ENCODE measurements around the gene AK1.
"Not testable (repeated sequence)": the region's sequence is repeated elsewhere in the genome, so short reads cannot be mapped to it uniquely, and the experiment has no call there.

Gene AK1

GRCh38 chr9:127847833-127848755 lies 29.4 kb downstream of the AK1 start:
- no peak for DNase-seq

- DNase-seq = no peak
These were observed 30.3 kb downstream of the AK1 start for GRCh38 chr9:127847178-127847510.

- no peak for DNase-seq
These were observed 30.9 kb downstream of the AK1 start for GRCh38 chr9:127846443-127847177.

GRCh38 chr9:127845619-127846018 lies 31.9 kb downstream of the AK1 start:
- not testable (repeated sequence) for DNase-seq

- no peak for DNase-seq
These were observed 32.6 kb downstream of the AK1 start for GRCh38 chr9:127844821-127845359.

GRCh38 chr9:127841087-127841835 lies 36.2 kb downstream of the AK1 start:
- no peak for DNase-seq

- DNase-seq = no peak
These were observed 38.9 kb downstream of the AK1 start for GRCh38 chr9:127838375-127839078.

GRCh38 chr9:127837346-127837745 lies 40.1 kb downstream of the AK1 start:
- DNase-seq = no peak

- not testable (repeated sequence) for DNase-seq
These were observed 40.9 kb downstream of the AK1 start for GRCh38 chr9:127836561-127836960.

- no peak for DNase-seq
These were observed 41.4 kb downstream of the AK1 start for GRCh38 chr9:127835991-127836516.

- no peak for DNase-seq
These were observed 43.9 kb downstream of the AK1 start for GRCh38 chr9:127833555-127833954.

- no peak for DNase-seq
These were observed 45.2 kb downstream of the AK1 start for GRCh38 chr9:127832248-127832647.

GRCh38 chr9:127829205-127829906 lies 48.1 kb downstream of the AK1 start:
- no peak for DNase-seq

GRCh38 chr9:127828262-127829031 lies 49.0 kb downstream of the AK1 start:
- no peak for DNase-seq

- DNase-seq = no peak
These were observed 51.1 kb downstream of the AK1 start for GRCh38 chr9:127826253-127826913.

GRCh38 chr9:127825319-127826051 lies 52.0 kb downstream of the AK1 start:
- DNase-seq = no peak

GRCh38 chr9:127822108-127822507 lies 55.4 kb downstream of the AK1 start:
- no peak for DNase-seq

- no peak for DNase-seq
These were observed 58.9 kb downstream of the AK1 start for GRCh38 chr9:127818574-127818973.

GRCh38 chr9:127817881-127818434 lies 59.5 kb downstream of the AK1 start:
- no peak for DNase-seq

All from T-helper 2 cell (primary cell).